HG02623 (cell line): Measurements from ENCODE around the gene WWOX.
"Not testable (repeated sequence)": the region's sequence is repeated elsewhere in the genome, so short reads cannot be mapped to it uniquely, and the experiment has no call there.

Experiments used
- ATAC-seq: cut with Tn5 transposase; IDR thresholded peaks from one replicate; pipeline ENCODE4 v1.9.1; 2021; ENCODE audit warnings: moderate library complexity; ENCODE audit not compliant: unreplicated experiment

The WWOX gene

GRCh38 chr16:78592111-78592510 is 492.7 kb downstream of the WWOX start:
- ATAC-seq = no peak

DNA sequence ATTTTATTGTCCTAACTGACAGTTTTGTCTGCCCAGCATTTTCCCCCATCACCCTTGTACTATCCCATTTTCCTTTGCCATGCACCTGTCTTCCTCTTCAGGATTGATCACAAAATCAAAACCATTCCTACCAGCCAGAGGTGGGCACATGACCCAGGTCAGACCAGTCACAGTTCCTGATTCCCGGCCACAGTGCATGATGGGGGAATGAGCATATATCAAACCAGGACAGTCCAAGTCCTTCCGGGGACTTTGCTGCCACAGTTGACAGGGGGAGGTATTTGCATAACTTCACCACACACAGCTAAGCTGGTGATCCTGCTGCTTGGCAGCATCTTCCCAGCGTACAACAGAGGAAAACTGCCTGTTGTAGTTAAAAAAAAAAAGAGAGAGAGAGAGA is 493.9 kb downstream of the WWOX start:
- no peak for ATAC-seq

- no peak for ATAC-seq
Measured at GRCh38 chr16:78594191-78594590, 494.7 kb downstream of the WWOX start.

DNA sequence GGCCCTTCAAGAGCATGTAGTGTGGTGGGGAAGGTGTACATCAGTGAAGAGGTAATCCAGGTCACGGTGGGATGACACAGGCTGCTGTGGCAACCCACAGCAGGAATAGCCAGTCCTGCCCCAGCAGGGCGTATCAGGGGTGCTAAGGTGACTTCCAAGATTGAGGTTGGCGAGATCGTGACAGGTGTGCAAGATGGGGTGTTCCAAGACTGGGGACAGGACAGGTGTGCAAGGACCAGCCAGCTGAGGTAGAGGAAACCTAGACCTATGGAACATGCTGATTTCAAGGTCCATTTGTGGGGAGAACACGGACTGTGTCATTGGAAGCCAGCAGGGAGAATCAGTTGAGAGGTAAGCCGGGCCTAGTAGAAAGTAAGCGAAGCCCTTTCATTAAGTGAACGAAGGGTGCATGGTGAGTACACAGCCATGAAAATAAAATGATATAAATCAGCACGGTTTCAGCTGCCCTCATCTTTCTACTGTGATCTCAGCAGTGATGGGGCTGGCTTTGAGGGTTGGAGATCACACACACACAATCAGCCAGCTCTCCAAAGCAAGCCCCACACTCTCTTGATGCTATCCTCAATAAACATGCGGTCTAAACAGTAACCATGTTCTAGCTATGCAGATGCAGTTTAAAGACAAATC is 497.0 kb downstream of the WWOX start:
- no peak for ATAC-seq

DNA sequence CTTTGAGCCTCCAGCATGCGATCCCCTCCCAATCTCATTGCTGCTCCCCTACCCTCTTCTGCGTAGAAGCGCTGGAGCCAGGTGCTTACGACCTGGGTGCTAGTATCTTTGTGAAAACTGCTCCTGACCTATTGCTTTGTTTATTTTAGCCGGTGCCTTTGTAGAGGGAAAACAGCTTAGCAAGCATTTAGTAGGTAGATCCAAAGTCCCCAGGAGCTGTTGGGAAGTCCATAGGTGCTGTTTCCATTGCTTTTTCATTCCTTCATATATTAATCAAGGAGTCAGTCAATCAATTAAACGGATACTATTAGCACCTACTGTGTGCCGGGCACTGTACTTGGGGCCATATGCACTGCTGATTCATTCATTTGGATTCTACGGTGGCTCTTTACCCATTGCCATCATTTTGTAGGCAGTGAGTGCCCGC is 497.6 kb downstream of the WWOX start:
- no peak for ATAC-seq

DNA sequence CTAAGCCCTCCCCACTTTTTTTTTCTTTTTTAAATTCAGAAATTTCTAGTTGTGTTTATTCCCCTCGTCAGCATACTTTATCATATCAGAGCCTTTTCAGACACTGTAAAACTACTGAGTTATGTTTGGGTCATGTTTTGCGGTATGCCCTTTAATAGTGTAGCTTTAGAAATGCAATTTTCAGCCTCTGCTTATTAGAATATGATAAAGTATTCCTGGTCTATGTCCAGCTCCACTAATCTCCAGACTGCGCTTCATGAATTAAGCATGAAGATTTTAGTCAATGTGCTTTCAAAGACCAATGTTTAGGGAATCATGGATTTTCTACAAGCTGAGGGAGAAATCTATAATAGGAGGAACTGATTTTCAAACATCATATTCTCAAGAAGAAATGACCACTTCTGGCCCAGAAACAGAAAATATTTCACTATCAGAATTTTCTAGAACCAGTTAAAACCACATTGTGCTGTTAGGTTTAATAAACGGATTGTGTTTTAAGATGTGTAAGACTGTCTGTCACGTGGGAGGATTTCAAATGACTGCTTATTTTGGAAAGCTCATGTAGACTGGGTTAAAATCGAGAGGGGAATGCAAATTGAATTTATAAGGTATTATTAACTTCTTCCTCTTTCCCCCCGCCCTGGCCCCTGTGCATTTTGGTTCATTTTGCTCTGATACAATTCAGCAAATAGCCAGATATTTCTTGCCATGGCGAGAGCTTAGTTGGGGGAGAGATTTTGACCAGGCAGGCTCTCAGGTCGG is 498.5 kb downstream of the WWOX start:
- ATAC-seq = no peak

- no peak for ATAC-seq
Measured at GRCh38 chr16:78599271-78599670, 499.8 kb downstream of the WWOX start.

DNA sequence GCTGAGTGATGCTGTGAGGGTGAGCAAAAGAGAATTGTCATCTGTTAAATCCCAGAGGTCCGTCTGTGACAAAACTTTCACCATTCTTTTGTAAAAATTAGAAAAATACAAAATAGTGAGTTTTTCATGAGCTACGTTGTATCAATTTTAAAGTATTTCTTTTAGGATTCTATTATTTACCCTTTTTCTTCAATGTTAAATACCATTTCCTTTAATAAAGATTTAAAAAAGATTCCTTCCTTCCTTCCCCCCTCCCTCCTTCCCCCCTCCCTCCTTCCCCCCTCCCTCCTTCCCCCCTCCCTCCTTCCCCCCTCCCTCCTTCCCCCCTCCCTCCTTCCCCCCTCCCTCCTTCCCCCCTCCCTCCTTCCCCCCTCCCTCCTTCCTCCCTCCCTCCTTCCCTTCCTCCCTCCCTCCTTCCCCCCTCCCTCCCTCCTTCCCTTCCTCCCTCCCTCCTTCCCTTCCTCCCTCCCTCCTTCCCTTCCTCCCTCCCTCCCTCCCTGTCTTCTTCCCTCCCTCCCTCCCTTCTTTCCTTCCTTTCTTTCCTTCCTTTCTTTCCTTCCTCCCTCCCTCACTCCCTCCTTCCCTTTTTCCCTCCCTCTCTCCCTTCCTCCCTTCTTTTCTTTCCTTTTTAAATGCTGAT is 505.1 kb downstream of the WWOX start:
- ATAC-seq = not testable (repeated sequence)

DNA sequence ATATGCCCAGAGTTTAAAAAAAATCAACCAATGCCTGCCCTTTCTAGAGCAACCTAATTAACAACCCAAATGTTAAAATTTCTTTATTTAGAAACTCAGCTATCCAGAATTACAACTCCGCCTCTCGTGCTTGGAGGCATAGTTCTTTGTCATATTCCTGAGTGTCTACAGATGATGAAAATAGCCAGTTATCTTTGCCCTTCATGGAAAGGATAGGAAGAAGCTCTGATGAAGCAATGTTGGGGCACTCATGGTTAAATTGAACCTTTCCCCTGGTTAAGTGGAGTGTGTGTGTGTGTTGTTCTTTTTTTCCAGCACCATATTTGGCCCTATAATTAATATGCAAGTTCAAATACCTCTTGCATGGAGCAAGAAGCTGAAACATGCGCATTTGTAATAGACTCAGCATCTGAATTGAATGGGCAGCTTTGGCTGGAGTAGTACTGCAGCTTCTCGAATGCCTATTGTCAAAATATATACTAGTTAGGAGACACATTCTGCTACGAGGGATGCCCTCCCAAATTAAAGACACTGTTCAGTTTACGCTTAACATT is 506.2 kb downstream of the WWOX start:
- ATAC-seq = no peak

DNA sequence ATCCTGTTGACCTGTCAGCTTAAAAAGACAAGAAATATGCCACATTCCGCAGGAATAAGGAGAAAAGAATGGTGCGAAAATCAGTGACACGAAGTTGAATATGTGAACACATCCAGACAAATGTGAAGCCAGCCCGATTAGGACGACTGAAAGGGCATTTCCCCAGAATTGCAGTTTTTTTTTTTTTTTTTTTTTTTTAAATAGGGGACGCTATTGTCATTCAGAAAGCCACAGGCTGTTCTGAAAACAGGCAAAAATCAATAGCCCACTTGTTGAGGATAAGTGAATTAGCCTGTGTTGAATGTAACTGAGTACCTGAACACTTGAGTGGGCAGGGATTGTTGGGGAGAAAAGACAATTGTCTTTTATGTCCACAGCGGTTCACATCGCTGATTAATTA is 507.1 kb downstream of the WWOX start:
- no peak for ATAC-seq

GRCh38 chr16:78607022-78607421 is 507.6 kb downstream of the WWOX start:
- ATAC-seq = no peak

- ATAC-seq = no peak
Measured at GRCh38 chr16:78607465-78607864, 508.0 kb downstream of the WWOX start.

- no peak for ATAC-seq
Measured at GRCh38 chr16:78608305-78608776, 508.9 kb downstream of the WWOX start.

DNA sequence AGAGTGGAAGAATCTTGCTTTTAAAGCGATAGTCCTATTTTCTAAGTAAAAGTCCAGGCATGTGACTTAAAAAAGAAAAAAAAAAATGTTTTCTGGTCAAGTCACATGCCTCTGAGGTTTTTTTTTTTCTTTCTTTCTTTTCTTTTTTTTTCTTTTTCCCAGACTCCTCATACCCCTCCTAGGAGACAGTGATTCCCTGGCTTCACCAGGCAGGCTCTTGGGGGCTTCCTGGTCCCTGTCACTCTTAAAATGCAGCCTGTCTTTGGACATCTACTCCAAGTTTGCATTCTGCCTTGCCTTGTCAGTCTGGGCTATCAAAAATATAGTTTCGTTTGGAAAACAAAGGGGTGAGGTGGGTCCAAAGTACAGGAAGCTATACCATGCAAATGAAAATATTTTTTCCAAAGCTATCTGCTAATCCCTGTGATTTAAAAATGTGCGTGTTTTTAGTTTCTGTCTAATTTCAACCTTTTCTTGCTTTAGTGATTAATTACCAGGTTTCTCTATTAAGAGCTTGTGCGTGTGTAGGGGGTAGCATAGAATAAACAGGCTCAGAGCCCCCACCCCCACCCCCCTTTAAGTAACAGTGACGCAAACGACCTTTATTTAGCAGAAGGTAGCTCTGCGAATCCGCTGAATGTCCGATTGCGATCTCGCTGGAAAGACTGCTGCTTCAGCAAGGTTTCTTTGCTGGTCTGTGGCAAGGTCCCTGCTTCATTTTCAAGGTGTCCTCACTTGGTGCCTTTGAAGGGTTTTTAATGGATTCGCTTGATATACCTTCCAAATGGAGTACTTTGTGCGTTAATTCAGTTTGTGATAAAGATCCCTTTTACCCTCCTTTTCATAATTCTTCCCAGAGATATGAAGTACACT is 510.2 kb downstream of the WWOX start:
- no peak for ATAC-seq

GRCh38 chr16:78611318-78611717 is 511.9 kb downstream of the WWOX start:
- no peak for ATAC-seq

- no peak for ATAC-seq
Measured at GRCh38 chr16:78619811-78620210, 520.4 kb downstream of the WWOX start.

DNA sequence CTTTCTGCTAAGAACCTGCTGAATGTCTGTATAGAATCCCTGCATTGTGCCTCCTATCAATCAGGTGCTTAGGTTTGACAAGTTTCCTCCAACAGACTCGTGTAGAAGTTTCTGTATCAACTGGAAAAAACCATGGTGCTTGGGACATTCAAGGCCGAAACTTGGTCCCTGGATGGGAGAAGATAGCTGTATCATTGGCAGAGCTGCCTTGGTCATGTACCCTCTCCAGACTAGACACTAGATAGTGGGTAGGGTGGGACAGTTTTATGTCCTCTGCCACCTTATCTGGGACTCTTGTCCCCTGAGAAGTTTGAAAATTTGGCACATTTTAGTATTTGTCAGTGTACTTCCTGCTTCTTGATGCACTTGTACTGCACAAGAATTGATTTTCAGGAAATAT is 520.8 kb downstream of the WWOX start:
- no peak for ATAC-seq

DNA sequence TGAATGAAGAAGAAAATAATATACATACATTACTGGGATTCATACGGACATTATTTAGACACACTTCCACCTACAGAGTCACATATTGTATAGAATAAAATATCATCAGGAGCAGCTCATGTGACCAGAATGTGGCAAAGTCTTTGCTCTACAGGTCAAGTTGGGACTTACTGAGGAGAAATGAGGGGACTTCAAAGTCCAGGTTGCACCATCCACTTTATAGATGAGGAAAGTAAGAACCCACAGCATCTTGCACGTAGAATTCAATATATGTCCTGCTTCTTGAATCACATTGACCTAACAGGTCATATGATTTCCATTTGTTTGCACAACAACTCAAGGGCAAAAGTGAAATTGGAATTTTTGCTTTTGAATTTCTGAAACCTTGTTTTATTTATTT is 524.3 kb downstream of the WWOX start:
- no peak for ATAC-seq

DNA sequence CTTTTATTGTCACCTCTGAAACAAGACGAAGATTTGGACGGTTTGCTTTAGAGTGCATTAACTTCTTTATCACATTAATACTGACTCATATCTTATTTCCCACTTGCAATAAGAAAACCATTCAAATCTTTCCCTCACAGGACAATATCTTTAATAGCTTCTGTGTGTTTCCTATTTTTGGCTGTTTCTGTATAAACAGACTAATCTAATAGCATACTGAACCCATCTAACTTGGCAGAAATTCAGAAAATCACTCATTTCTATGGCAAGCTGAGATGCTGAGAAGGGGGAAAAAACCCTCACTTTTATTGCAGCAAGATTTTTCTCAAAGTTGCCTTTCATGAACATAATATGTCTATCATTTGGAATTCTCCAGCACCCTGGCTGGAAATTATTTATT is 524.9 kb downstream of the WWOX start:
- no peak for ATAC-seq

GRCh38 chr16:78628461-78629045 is 529.1 kb downstream of the WWOX start:
- no peak for ATAC-seq
